Measurements from ENCODE around the gene SMG1.
"Not testable (repeated sequence)": the region's sequence is repeated elsewhere in the genome, so short reads cannot be mapped to it uniquely, and the experiment has no call there.

The SMG1 gene

DNA sequence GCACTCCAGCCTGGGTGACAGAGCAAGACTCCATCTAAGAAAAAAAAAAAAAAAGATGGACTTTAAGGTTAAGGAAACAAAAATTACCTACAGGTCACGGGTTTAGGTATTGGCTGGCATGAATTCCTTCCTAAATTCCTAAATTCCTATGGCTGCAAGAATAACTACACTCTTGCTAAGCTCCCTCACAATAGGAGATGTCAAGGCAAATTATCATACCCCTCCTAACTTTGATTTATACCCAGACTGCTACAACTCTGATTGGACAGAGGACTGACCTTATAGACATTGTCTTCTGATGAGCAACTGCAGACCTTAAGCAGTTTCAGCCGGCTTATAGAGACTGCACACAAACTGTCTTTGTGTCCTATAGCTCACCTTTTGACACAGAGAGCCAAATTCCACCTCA lies 32.4 kb upstream of the SMG1 start:
- TF ChIP-seq, protein P1, sequence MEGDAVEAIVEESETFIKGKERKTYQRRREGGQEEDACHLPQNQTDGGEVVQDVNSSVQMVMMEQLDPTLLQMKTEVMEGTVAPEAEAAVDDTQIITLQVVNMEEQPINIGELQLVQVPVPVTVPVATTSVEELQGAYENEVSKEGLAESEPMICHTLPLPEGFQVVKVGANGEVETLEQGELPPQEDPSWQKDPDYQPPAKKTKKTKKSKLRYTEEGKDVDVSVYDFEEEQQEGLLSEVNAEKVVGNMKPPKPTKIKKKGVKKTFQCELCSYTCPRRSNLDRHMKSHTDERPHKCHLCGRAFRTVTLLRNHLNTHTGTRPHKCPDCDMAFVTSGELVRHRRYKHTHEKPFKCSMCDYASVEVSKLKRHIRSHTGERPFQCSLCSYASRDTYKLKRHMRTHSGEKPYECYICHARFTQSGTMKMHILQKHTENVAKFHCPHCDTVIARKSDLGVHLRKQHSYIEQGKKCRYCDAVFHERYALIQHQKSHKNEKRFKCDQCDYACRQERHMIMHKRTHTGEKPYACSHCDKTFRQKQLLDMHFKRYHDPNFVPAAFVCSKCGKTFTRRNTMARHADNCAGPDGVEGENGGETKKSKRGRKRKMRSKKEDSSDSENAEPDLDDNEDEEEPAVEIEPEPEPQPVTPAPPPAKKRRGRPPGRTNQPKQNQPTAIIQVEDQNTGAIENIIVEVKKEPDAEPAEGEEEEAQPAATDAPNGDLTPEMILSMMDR (IDR thresholded peaks at IDR 0.05; ENCODE audit: low read depth, low read length, missing control alignments) = no peak
- H3K4me3 ChIP-seq (replicated peaks; ENCODE audit: low read depth, low read length) = no peak overlapping the region
- DNase-seq (ENCODE audit: extremely low read depth, low read depth) = no peak

DNA sequence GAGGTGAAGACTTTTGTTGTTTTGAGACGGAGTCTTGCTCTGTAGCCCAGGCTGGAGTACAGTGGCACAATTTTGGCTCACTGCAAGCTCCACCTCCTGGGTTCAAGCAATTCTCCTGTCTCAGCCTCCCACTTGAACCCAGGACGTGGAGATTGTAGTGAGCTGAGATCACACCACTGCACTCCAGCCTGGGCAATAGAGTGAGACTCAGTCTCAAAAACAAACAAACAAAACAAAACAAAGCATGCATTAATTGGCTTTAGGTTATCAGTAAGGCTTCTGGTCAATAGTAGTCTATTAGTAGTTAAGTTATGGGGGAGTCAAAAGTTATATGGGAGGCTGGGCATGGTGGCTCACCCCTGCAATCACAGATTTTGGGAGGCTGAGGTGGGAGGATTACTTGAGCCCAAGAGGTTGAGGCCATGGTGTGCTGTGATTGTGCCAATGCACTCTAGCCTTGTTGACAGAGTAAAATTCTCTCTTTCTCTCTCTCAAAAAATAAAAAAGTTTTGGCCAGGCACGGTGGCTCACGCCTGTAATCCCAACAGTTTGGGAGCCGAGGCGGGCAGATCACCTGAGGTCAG lies 30.5 kb upstream of the SMG1 start:
- not testable (repeated sequence) for DNase-seq (ENCODE audit: extremely low read depth, low read depth); H3K4me3 ChIP-seq (replicated peaks; ENCODE audit: low read depth, low read length)

DNA sequence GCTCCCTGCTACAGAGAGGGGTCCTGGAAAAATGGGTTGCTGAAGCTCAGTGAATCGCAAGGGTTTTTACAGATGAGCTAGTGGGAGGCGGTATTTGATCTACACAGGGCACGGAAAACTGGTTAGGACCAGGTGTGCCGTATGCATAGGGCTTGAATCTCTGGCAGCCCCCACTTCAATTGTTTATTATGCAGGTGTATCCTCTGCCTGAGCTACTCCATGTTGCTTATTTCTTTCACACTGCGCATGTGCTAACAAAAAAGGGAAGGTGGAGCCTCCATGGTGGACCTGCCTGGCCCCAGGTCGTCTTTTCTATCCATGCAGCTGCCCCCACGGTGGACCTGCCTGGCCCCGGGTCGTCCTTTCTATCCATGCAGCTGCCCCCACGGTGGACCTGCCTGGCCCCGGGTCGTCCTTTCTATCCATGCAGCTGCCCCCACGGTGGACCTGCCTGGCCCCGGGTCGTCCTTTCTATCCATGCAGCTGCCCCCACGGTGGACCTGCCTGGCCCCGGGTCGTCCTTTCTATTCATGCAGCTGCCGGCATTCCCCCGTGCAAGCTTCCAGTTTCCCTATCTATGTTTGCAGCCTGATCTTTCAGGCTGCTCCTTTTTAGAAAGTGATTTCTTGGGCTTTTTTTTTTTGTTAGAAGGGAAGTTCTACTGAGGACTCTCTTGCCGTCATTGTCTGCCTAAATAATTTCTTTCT lies 29.8 kb upstream of the SMG1 start:
- H3K4me3 ChIP-seq (replicated peaks; ENCODE audit: low read depth, low read length); DNase-seq (ENCODE audit: extremely low read depth, low read depth): not testable (repeated sequence)

DNA sequence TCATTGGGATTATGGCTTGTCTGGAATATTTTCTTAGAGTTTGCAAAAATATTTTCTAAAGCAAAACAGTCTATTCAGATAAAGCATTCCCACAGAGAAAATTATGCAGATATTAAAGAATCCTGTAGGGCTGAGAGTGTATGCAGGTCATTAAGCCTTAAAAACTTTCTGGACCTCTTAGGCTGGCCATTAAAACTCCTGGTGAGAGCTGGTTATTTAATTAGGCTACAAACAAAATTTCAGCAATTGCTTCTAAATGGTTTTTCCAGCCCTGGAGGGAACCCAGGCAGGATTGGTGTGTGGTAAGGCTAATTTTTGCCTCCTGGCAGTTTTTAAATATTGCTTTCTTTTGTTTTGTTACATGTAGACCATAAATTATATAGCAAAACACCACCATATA lies 27.3 kb upstream of the SMG1 start:
- DNase-seq (ENCODE audit: extremely low read depth, low read depth) = no peak
- TF ChIP-seq, protein P1 (IDR thresholded peaks at IDR 0.05; ENCODE audit: low read depth, low read length, missing control alignments) = no peak
- H3K4me3 ChIP-seq (replicated peaks; ENCODE audit: low read depth, low read length) = no peak overlapping the region

DNA sequence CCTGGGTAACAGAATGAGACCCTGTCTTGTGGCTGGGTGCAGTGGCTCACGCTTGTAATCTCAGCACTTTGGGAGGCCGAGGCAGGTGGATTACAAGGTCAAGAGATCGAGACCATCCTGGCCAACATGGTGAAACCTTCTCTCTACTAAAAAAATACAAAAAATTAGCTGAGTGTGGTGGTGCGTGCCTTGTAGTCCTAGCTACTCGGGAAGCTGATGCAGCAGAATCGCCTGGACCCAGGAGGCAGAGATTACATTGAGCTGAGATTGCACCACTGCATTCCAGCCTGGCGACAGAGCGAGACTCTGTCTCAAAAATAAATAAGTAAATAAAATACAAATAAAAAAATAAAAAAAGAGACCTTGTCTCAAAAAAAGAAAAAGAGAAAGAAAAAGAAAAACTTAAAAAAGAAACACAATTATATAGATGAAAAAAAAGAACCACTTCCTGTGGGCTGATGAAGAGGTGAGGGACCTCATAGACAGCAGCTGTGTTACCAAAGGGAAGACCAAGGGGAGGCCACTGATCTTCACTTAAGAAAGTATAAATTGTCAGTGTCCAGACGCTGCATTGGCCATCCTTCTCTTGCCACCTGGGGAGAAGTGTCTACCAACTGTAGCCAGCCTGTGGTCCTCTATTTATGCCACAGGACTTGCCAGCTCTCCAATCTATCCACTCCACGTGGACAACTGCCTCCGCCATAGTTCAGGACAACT lies 24.4 kb upstream of the SMG1 start:
- TF ChIP-seq, protein P1 (IDR thresholded peaks at IDR 0.05; ENCODE audit: low read depth, low read length, missing control alignments) = no peak
- no peak overlapping the region for H3K4me3 ChIP-seq (replicated peaks; ENCODE audit: low read depth, low read length)
- DNase-seq (ENCODE audit: extremely low read depth, low read depth) = no peak

DNA sequence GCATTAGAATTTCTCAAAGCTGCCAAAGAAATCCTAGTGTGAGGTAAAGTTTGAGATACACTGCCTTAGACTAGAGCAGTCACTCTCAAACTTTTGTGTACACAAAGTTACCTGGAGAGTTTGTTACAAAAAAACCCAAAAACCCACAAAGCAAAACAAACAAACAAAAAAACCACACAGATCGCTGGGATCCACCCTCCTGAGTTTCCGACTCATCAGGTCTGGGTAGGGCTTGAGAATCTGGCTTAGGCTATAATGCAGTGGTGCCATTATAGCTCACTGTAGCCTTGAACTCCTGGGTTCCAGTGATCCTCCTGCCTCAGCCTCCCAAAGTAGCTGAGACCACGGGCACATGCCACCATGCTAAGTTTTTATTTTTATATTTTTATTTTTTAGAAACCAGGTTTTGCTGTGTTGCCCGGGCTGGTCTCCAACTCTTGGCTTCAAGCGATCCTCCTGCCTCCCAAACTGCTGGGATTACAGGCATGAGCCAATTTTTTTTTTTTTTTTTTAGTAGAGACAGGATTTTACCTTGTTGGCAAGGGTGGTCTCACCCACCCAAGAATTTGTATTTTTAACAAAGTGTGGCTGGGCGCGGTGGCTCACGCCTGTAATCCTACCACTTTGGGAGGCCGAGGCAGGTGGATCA lies 22.3 kb upstream of the SMG1 start:
- DNase-seq (ENCODE audit: extremely low read depth, low read depth) = no peak
- H3K4me3 ChIP-seq (replicated peaks; ENCODE audit: low read depth, low read length) = no peak overlapping the region
- TF ChIP-seq, protein P1 (IDR thresholded peaks at IDR 0.05; ENCODE audit: low read depth, low read length, missing control alignments) = no peak

DNA sequence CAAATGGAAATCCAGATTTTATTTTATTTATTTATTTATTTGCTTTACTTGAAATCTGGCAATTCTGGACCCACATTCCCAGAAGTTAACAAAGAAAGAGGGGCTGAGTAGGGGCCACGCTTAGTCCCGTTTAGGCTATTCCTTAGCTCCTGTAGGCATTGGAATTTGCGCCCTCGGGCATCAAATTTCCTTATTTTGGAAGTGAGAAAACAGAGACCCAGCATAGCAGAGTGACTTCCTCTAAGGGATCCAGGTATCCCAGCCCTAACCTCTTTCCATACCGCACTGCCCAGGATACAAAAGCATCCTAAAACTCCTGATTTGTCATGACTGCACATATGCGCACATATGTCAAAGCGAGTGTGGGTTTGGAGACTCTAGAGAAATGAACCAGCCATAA lies 19.0 kb upstream of the SMG1 start:
- no peak for DNase-seq (ENCODE audit: extremely low read depth, low read depth)
- H3K4me3 ChIP-seq (replicated peaks; ENCODE audit: low read depth, low read length) = no peak overlapping the region
- TF ChIP-seq, protein P1 (IDR thresholded peaks at IDR 0.05; ENCODE audit: low read depth, low read length, missing control alignments) = no peak
